ENCODE results near the gene ADAMTSL4. TPM values are rescaled to one million over a fixed set of nuclear protein-coding genes. Genes with fewer than 3 reads are reported as not detected.

ADAMTSL4 gene
- total RNA-seq, 1 experiment from 2014 or later = 9.5 TPM

DNA sequence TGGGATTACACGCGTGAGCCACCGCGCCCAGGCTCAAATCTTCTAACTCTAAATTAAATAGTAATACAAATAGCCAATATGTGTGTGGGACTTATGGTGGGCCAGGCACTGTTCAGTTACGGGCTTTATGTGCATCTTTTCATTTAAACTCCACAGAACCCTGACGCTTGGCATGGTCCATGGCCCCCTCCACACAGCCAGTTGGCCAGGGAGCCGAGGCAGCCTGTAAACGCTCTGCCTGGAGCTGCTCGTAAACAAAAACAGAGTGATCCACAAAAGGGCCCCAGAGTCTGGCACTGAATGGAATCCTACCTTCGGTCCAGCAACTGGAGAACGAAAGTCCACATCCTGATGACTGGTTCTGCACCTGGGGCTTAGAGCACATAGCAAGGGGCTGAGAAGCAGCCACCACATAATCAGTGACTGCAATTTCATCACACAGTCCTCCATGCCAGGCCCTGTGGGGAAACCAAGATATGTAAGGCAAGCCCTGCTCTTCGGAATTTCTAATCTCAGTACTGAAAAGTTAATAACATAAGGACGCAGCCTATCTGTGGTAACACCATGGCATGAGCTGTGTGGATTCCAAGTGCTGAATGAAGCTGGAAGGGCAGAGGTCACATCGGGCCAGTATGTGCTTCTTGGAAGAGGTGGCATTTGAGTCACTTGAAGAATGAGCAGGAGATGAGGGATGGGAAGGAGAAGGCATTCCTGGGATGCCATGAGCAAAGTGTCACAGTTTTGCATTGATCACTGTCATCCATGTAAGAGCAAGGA lies 13.5 kb upstream of the ADAMTSL4 start:
- ATAC-seq = no peak
- Histone ChIP-seq H3K27ac (ENCODE audit: low read length) (no peak overlapping the region), H3K4me3 (ENCODE audit: low read depth in 2 of 2, low read length in 2 of 2) (no peak overlapping the region), H3K36me3 (ENCODE audit: control insufficient read depth, insufficient read depth, low read length) (no peaks in the 10 kb centered on the region), H3K4me1 (ENCODE audit: control insufficient read depth, insufficient read depth, low read length) (no peaks in the 10 kb centered on the region), H3K27me3 (ENCODE audit: control insufficient read depth, insufficient read depth, low read length) (no peaks in the 10 kb centered on the region), H3K9me3 (ENCODE audit: control insufficient read depth, insufficient read depth, low read depth, low read length) (no peaks in the 10 kb centered on the region)
- in situ Hi-C loops (cut with HindIII; ENCODE audit: low pct_unique_long_range_greater_than_20kb, low sequenced_read_pairs) (no loop called here), intact Hi-C loops (cut with micrococcal nuclease; ENCODE audit: unreplicated experiment) (no loop called here)
- ChIA-PET POLR2A (no interaction called here), CTCF (interaction anchor here (0.6 to 1.2 kb wide), 3 partner anchors 9 to 280 kb away, joined by 3 to 7 read pairs (median 3); no protein-coding TSS in a partner anchor)
- BruUV-seq (replicated peaks) = no TSS peak
- DNase-seq (ENCODE audit: low read depth, low spot score) = no peak
- TF ChIP-seq REST (IDR thresholded peaks at IDR 0.05; ENCODE audit: insufficient read depth in 1 of 2, low read depth in 2 of 2, low read length in 1 of 2) (no peak), POLR2AphosphoS5 (IDR thresholded peaks at IDR 0.05; ENCODE audit: low read depth, low read length) (no peak), SIN3A (IDR thresholded peaks at IDR 0.05; ENCODE audit: borderline replicate concordance, insufficient read depth, low read depth, low read length) (no peak), TCF7L2 (IDR thresholded peaks at IDR 0.05; ENCODE audit: low read depth, low read length) (no peak)
- TF ChIP-seq, protein P1, sequence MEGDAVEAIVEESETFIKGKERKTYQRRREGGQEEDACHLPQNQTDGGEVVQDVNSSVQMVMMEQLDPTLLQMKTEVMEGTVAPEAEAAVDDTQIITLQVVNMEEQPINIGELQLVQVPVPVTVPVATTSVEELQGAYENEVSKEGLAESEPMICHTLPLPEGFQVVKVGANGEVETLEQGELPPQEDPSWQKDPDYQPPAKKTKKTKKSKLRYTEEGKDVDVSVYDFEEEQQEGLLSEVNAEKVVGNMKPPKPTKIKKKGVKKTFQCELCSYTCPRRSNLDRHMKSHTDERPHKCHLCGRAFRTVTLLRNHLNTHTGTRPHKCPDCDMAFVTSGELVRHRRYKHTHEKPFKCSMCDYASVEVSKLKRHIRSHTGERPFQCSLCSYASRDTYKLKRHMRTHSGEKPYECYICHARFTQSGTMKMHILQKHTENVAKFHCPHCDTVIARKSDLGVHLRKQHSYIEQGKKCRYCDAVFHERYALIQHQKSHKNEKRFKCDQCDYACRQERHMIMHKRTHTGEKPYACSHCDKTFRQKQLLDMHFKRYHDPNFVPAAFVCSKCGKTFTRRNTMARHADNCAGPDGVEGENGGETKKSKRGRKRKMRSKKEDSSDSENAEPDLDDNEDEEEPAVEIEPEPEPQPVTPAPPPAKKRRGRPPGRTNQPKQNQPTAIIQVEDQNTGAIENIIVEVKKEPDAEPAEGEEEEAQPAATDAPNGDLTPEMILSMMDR (IDR thresholded peaks at IDR 0.05) = no peak

- no TSS peak for BruUV-seq (replicated peaks)
- in situ Hi-C loops (cut with HindIII; ENCODE audit: low pct_unique_long_range_greater_than_20kb, low sequenced_read_pairs) = no loop called here
- Histone ChIP-seq H3K4me3 (ENCODE audit: low read depth in 2 of 2, low read length in 2 of 2) (no peak overlapping the region), H3K9me3 (ENCODE audit: control insufficient read depth, insufficient read depth, low read depth, low read length) (no peaks in the 10 kb centered on the region), H3K27me3 (ENCODE audit: control insufficient read depth, insufficient read depth, low read length) (no peaks in the 10 kb centered on the region), H3K36me3 (ENCODE audit: control insufficient read depth, insufficient read depth, low read length) (no peaks in the 10 kb centered on the region), H3K27ac (ENCODE audit: low read length) (no peak overlapping the region), H3K4me1 (ENCODE audit: control insufficient read depth, insufficient read depth, low read length) (no peaks in the 10 kb centered on the region)
- ATAC-seq (no peak), DNase-seq (ENCODE audit: low read depth, low spot score) (no peak)
- TF ChIP-seq POLR2AphosphoS5 (IDR thresholded peaks at IDR 0.05; ENCODE audit: low read depth, low read length) = no peak
- TF ChIP-seq, protein P1 (IDR thresholded peaks at IDR 0.05) = no peak
- TF ChIP-seq TCF7L2 (IDR thresholded peaks at IDR 0.05; ENCODE audit: low read depth, low read length) = no peak
- no peak for TF ChIP-seq SIN3A (IDR thresholded peaks at IDR 0.05; ENCODE audit: borderline replicate concordance, insufficient read depth, low read depth, low read length)
- TF ChIP-seq REST (IDR thresholded peaks at IDR 0.05; ENCODE audit: insufficient read depth in 1 of 2, low read depth in 2 of 2, low read length in 1 of 2) = no peak
- ChIA-PET POLR2A (interaction anchor here (0.7 kb wide), 1 partner anchor 296 kb away, joined by 3 read pairs; no protein-coding TSS in a partner anchor), CTCF (no interaction called here)
- intact Hi-C loops (cut with micrococcal nuclease; ENCODE audit: unreplicated experiment) = no loop called here
Observed at GRCh38 chr1:150536836-150537731, 12.1 kb upstream of the ADAMTSL4 start.

All from Panc1 (cell line).